GM12878 (cell line): ENCODE data around the gene TAF11L2.

Source experiments
- BHLHE40 ChIP-seq, 2 experiments: fragments of 450-650 bp in 1 of 2; IDR thresholded peaks; 2 replicates each; pipeline ENCODE4 v1.6.1; 2011 to 2017; ENCODE audit warnings: low read depth in 2 of 2, borderline replicate concordance in 1 of 2, improper control_type of control experiment in 1 of 2, low read length in 1 of 2, mild to moderate bottlenecking in 1 of 2
- CTCF ChIP-seq, 3 experiments: IDR thresholded peaks in 2 of 3; conservative IDR thresholded peaks in 1 of 3; 2 replicates each; pipeline ENCODE4 v1.5.1; 2011; ENCODE audit warnings: low read depth in 3 of 3, low read length in 3 of 3, mild to moderate bottlenecking in 3 of 3, control low read depth in 2 of 3, moderate library complexity in 2 of 3, inconsistent platforms in 1 of 3, mixed read lengths in 1 of 3; ENCODE audit not compliant: control insufficient read depth in 2 of 3, insufficient read depth in 1 of 3; ENCODE audit errors: extremely low read depth in 1 of 3
- EP300 ChIP-seq, 2 experiments: fragments of 150-350 bp in 1 of 2; IDR thresholded peaks; 2 replicates each; pipeline ENCODE4 v1.6.1; 2011 to 2012; ENCODE audit warnings: low read depth in 2 of 2, low read length in 2 of 2, borderline replicate concordance in 1 of 2, improper control_type of control experiment in 1 of 2, inconsistent platforms in 1 of 2; ENCODE audit not compliant: control insufficient read depth in 1 of 2
- EZH2 ChIP-seq: IDR thresholded peaks from 2 replicates; pipeline ENCODE4 v1.6.1; 2012; ENCODE audit warnings: low read depth, mild to moderate bottlenecking, control low read depth, inconsistent platforms, low read length, borderline replicate concordance; ENCODE audit not compliant: control insufficient read depth
- HDAC6 ChIP-seq: fragments of 200-600 bp; sonication (generic); IDR thresholded peaks from one replicate; pipeline ENCODE4 v1.8.0; 2017; ENCODE audit warnings: antibody characterized with exemption; ENCODE audit not compliant: unreplicated experiment
- MXI1 ChIP-seq: fragments of 150-350 bp; IDR thresholded peaks from 2 replicates; pipeline ENCODE4 v1.6.1; 2011; ENCODE audit warnings: low read depth, mild to moderate bottlenecking, inconsistent platforms, low read length, improper control_type of control experiment
- POLR2A ChIP-seq: IDR thresholded peaks from 2 replicates; pipeline ENCODE4 v1.6.1; 2011; ENCODE audit warnings: low read depth, mild to moderate bottlenecking, low read length
- RBBP5 ChIP-seq: fragments of 200-600 bp; sonication (generic); conservative IDR thresholded peaks from 2 replicates; pipeline ENCODE4 v1.6.1; 2016
- SMC3 ChIP-seq: IDR thresholded peaks from 2 replicates; pipeline ENCODE4 v1.6.1; 2011; ENCODE audit warnings: low read length, improper control_type of control experiment, borderline replicate concordance
- TCF12 ChIP-seq: IDR thresholded peaks from 2 replicates; pipeline ENCODE4 v1.6.1; 2011; ENCODE audit warnings: low read depth, mild to moderate bottlenecking, low read length
- TCF7 ChIP-seq: IDR thresholded peaks from 2 replicates; pipeline ENCODE4 v1.6.1; 2014; ENCODE audit warnings: antibody characterized with exemption, borderline replicate concordance

GRCh38 chr5:17477573-17478265 is 20.3 kb upstream of the TAF11L2 start:
- TF ChIP-seq EP300 (IDR thresholded peaks at IDR 0.05; ENCODE audit: borderline replicate concordance in 1 of 2, control insufficient read depth in 1 of 2, low read depth in 2 of 2, low read length in 2 of 2), result no peak
- no peak for TF ChIP-seq CTCF (IDR thresholded peaks at IDR 0.05 in 2 of 3, conservative IDR thresholded peaks at IDR 0.05 in 1 of 3; ENCODE audit: control insufficient read depth in 2 of 3, extremely low read depth in 1 of 3, insufficient read depth in 1 of 3, low read depth in 3 of 3, low read length in 3 of 3)
- no peak for TF ChIP-seq MXI1
- no peak for TF ChIP-seq POLR2A
- no peak for TF ChIP-seq TCF12
- TF ChIP-seq TCF7, result no peak
- no peak for TF ChIP-seq EZH2
- TF ChIP-seq HDAC6, result no peak
- no peak for TF ChIP-seq BHLHE40 (IDR thresholded peaks at IDR 0.05; ENCODE audit: borderline replicate concordance in 1 of 2, low read depth in 2 of 2, low read length in 1 of 2)
- TF ChIP-seq RBBP5, result no peak
- no peak for TF ChIP-seq SMC3
